Ishikawa (cell line): ENCODE data around the gene CLK3.

Experiments
- TF ChIP-seq, protein P1 (sequence below): IDR thresholded peaks from 2 replicates; pipeline ENCODE4 v1.6.1; 2012; ENCODE audit warnings: low read depth, mild to moderate bottlenecking
- TF ChIP-seq, protein P2 (sequence below): IDR thresholded peaks from 2 replicates; pipeline ENCODE4 v1.6.1; 2012

DNA sequence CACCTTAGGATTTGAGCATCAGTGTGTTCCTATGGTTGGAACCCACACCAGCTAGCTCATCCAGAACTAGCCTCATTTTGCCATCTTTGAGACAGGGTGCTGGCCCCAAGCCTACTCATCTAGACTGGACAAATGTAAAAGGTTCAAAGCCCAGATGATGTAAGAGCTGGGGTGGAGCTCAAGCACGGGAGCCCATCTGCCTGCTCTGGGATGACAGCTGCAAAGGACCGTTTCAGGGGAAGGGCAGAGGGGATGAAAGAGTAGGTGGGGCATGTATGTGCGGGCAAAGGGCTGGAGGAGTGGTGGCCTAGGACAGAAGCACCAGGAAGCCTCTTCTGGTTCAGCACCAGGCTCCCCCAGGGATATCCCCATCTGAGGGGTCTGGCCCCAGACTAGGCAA is 15.8 kb downstream of the CLK3 start:
- TF ChIP-seq, protein P1, sequence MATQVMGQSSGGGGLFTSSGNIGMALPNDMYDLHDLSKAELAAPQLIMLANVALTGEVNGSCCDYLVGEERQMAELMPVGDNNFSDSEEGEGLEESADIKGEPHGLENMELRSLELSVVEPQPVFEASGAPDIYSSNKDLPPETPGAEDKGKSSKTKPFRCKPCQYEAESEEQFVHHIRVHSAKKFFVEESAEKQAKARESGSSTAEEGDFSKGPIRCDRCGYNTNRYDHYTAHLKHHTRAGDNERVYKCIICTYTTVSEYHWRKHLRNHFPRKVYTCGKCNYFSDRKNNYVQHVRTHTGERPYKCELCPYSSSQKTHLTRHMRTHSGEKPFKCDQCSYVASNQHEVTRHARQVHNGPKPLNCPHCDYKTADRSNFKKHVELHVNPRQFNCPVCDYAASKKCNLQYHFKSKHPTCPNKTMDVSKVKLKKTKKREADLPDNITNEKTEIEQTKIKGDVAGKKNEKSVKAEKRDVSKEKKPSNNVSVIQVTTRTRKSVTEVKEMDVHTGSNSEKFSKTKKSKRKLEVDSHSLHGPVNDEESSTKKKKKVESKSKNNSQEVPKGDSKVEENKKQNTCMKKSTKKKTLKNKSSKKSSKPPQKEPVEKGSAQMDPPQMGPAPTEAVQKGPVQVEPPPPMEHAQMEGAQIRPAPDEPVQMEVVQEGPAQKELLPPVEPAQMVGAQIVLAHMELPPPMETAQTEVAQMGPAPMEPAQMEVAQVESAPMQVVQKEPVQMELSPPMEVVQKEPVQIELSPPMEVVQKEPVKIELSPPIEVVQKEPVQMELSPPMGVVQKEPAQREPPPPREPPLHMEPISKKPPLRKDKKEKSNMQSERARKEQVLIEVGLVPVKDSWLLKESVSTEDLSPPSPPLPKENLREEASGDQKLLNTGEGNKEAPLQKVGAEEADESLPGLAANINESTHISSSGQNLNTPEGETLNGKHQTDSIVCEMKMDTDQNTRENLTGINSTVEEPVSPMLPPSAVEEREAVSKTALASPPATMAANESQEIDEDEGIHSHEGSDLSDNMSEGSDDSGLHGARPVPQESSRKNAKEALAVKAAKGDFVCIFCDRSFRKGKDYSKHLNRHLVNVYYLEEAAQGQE: no peak
- TF ChIP-seq, protein P2, sequence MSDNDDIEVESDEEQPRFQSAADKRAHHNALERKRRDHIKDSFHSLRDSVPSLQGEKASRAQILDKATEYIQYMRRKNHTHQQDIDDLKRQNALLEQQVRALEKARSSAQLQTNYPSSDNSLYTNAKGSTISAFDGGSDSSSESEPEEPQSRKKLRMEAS: no peak
